SIG-M5 treated with dmso at 0.1 percent for 504 hours (cell line): ENCODE data around the gene KLHDC4.
"Not testable (repeated sequence)": the region's sequence is repeated elsewhere in the genome, so short reads cannot be mapped to it uniquely, and the experiment has no call there.

Source experiments
- DNase-seq: peaks from one replicate; lab custom pipeline; 2025; ENCODE audit not compliant: unreplicated experiment; lab: John Stamatoyannopoulos, UW

KLHDC4 gene

DNA sequence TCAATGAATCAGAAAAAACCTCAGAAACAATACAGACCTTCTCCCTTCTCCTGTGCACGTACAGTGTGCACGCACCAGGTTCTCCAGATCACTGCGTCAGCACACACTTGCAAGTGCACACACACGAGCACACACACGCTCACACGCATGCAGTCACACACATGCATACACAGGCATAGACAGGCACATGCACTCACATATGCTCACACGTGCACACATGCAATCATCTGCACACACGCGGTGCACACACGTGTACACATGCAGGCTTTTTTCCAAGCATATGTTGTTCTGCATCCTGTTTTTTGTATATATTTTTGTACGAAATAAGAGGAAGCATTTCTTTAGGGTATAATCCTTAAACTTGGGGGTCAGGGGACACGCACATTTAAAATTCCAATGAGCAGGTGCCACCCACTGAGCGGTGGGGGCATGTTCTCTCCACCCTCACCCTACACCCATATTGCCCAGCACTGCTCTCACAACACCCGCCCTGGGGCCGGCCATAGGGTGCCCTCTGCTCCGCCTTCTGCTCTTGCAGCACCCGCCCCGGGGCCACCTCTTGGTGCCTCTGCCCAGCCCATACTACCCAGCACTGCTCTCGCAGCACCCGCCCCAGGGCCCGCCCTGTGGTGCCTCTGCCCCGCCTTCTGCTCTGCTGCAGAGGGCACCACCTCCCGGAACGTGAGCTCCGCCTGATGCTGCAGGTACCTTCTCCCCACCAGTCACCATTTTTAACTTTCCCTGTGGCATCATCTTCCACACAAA is 20.9 kb downstream of the KLHDC4 start:
- DNase-seq: peak; percentile 41

- DNase-seq: no peak
Measured at GRCh38 chr16:87742781-87743490, 22.9 kb downstream of the KLHDC4 start.

DNA sequence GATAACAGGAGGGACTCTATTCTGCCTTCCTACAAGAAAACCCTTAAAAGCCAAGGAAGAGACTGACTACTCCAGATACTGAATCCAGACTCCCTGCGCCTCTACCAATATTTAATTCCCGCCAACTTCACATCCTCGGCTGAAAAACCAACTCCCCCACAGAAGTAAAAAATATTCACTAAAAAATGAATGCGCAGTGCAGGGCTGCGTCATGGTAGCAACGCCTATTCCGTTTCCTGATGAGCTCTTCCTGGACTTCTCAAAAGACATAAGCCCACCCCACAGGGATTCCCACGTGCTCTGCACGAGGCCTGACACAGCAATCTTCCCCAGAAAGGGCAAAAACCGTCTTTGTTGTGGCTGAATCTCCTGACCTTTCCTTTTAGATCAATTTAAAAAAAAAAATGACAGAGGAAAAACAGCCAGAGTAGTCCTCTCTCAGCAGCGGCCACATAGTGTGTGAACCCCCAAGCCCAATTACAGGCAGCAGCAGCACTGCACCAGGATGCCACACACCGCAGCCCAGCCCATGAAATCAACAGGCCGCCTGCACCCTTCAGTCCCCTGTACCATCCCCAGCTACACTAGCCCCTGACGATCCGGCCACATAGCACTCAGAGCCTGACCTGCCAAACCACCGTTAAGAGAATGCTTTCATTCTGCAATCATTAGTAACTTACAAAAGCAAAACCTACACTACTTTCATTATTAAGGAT is 23.9 kb downstream of the KLHDC4 start:
- DNase-seq: no peak

- no peak for DNase-seq
Measured at GRCh38 chr16:87740909-87741424, 24.8 kb downstream of the KLHDC4 start.

DNA sequence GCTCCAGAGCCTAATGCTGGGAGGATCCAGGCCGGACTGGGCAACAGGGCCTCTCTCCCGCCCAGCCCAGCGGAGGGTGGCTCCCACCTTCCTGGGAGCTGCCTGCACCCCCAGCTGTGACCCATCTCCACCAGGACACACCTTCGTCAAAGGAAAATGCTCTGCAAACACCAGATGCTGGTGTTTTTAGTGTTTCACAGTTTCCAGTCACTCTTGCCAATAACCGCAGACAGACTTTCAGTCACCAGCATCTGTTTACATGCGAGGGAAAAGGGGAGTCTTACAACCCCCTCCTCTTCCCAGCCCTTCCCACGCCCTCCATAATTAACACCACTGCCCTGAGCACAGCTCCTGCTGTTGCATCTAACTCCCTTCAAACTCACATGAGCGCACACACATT is 25.3 kb downstream of the KLHDC4 start:
- DNase-seq: no peak

GRCh38 chr16:87739801-87740200 is 26.0 kb downstream of the KLHDC4 start:
- no peak for DNase-seq

DNA sequence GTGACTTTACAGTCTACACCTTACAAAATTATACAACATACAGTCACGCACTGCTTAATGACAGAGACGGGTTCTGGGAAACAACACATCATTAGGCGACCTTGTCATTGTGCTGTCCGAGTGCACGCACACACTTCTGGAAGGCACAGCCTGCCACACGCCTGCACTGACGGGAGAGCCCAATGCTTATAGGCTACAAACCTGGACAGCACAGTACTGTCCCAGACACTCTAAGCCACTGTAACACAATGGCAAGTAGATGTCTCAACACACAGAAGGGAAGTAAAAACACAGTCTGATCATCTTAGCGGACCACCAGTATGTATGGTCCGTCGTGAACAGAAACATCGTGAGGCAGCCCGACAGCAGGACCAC is 29.8 kb downstream of the KLHDC4 start:
- no peak for DNase-seq

GRCh38 chr16:87735270-87736007 is 30.3 kb downstream of the KLHDC4 start:
- no peak for DNase-seq

GRCh38 chr16:87734644-87735043 is 31.1 kb downstream of the KLHDC4 start:
- DNase-seq: no peak

DNA sequence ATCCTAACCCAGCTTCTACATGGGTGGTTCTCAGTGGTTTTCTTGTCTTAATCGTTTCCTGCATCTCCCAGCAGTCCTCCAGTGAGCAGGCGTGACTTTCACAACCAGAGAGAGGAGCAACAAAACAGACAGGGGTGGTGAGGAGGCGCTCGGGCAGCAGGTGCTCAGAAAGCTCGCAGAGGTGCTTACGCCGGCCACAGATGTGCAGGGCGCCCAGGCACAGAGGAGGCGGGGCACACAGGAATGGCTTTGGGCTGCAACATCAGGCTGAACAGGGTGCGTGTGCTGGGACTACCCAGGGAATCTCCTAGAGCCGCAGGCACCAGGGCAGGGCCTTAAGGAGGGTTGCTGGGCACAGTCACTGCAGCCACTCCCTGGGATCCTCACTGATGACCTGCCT is 32.6 kb downstream of the KLHDC4 start:
- no peak for DNase-seq

DNA sequence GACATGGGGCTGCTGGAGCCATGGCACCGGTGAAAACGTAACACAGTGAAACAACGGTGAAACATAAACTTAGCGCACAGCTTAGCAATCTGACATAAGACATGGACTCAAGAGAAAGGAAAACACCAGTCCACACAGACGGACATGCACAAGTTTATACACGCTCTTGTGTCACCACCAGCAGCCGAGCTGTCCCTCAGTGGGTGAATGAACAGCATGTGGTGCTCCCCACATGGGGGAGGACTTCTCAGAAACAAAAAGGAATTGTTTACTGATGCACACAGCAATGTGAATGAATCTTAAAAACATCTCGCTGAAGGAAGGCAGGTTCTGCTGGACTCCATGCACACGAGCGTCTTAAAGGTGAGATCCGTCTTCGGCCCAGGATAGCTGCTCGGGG is 34.2 kb downstream of the KLHDC4 start:
- DNase-seq: no peak

GRCh38 chr16:87729266-87729954 is 36.4 kb downstream of the KLHDC4 start:
- no peak for DNase-seq

- no peak for DNase-seq
Measured at GRCh38 chr16:87728026-87728425, 37.8 kb downstream of the KLHDC4 start.

DNA sequence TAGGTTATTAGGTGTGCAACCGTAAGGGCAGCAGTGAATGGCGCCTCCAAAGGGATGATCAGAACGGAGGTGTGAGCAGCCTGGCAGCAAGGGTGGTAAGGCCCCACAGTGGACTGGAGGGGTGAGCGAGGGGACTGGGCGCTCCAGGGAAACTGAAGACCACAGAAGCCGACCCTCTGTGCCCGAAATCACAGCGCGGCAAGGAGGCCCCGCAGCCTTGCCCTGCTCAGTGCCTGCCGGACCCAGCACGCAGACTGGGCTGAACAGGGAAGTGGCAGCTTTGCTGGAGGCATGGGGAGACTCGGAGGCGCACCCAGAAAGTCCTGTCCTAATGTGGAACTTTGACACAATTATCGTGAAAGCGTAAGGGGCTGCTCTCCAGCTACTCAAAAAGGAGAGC is 38.4 kb downstream of the KLHDC4 start:
- DNase-seq: no peak

GRCh38 chr16:87726577-87726976 is 39.2 kb downstream of the KLHDC4 start:
- DNase-seq: not testable (repeated sequence)

- no peak for DNase-seq
Measured at GRCh38 chr16:87725596-87726235, 40.1 kb downstream of the KLHDC4 start.

DNA sequence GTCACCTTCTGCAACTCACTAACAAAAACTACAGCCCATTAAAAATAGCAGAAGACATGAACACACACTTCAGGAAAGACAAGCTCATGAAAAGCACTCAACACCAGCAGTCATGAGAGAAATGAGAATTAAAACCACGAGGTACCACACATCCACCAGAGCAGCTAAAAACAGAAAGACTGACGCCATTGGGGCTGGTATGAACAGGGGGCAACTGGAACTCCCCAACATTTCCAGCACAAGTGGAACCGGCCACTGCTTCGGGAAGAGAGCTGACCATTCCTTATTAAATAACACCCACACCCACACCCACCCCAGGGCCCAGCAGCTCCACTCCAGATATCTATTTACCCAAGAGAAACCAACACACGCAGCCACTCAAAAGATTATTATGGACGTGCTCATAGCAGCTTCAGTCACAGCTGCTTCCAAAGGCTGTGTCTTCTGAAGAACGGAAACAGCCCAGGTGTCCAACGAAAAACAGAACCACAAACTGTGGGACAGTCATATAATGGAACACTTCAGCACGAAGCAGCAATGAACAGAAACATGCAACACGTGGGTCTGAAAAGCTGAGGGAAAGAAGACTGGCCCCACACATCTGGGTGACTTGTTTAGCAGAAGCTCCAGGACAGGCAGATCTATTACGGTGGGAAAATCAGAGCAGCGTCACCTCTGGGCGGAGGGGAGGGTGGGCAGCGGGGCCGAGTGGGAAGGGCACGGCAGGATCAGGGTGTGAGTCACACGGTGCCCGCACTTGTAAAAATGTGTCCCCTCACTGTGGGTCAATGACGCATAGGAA is 41.1 kb downstream of the KLHDC4 start:
- DNase-seq: no peak

- no peak for DNase-seq
Measured at GRCh38 chr16:87723226-87723623, 42.6 kb downstream of the KLHDC4 start.

DNA sequence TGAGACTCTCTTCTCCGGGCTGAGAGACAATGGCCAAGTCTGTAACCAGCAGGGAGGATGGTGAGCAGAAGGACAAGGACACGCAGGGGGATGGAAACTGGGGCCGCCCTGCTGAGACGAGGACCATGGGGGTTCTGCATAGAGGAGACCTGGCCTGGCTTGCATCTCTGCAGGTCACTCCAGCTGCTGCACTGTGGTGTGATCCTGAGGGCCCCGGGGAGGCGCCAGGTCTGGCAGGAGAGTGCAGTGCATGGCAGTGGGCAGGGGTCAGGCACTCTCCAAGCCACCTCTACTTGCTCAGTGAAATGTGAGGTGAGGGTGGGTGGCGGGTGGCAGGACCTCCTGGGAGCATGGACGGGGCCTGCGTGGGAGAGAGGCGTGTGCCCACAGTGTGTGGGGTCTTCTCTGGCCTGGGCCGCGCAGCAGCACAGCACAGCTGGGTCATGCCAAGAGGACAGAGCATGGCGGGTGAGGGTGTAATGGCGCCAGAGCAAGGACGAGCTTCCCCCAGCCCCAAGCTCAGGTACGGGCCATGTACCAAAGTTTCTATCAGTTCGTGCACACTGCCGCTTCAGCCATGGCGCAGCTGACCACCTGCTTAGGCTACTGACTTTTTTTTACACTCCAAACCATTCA is 43.1 kb downstream of the KLHDC4 start:
- no peak for DNase-seq
